Heart left ventricle (tissue), 13 donors: ENCODE data around the gene MED8.

ENCODE experiments used
- CTCF ChIP-seq, 12 donors: fragments of 200-600 bp; sonication (generic) in 4 of 12; IDR thresholded peaks; one replicate each; pipeline versions ENCODE4 v1.5.0 to v1.8.0; 2018 to 2022; ENCODE audit warnings: antibody characterized with exemption in 12 of 12, mild to moderate bottlenecking in 5 of 12
- POLR2A ChIP-seq, 2 donors: fragments of 450-650 bp; IDR thresholded peaks; one replicate each; pipeline ENCODE4 v1.6.1; 2017; ENCODE audit warnings: antibody characterized with exemption in 2 of 2, mild to moderate bottlenecking in 2 of 2, moderate library complexity in 2 of 2
- donor health status: ischemic (EF 13 %, LVEDD 7.1; RV severe dilation, severe dysfunction).
- donor health status: DM: no; HTN: yes; CAD: no.
- donor health status: DM: no; HTN: no; CAD: no.
- donor health status: ischemic (EF 25% LVEDD 6.9; RV normal size, moderate dysfunction).
- donor health status: ischemic (EF 25% LVEDD 5.7; RV mildly dilated, moderate dysfunction).
- donor health status: ischemic (EF 35%, LVEDD 5.7; RV mildly dilated, moderate dysfunction).
- donor health status: nonischemic (EF 11% LVEDD 7.7; RV severe dilation, severe dysfunction).
- donor health status: DM: yes; HTN: yes; CAD: no.
- donor health status: PGD.
- donor health status: ischemic (EF 29% LVEDD 5.4; RV normal size, mild dysfunction).
- donor health status: nonischemic (EF 23%, LVEDD 6.1; RV moderate dilation, normal function).

GRCh38 chr1:43345120-43345519 lies 44.5 kb downstream of the MED8 start:
- TF ChIP-seq POLR2A (IDR thresholded peaks at IDR 0.05) (no peak), CTCF (IDR thresholded peaks at IDR 0.05) (no peak)
